ENCODE results near the gene ASIC2.
A peak's percentile ranks its signal among the peaks of the same experiment; 100 is the strongest.
"Not testable (repeated sequence)": the region's sequence is repeated elsewhere in the genome, so short reads cannot be mapped to it uniquely, and the experiment has no call there.

Gene ASIC2

GRCh38 chr17:33015716-33016346 lies 277.3 kb downstream of the ASIC2 start:
- no peak for DNase-seq

- DNase-seq = no peak
These were observed 278.3 kb downstream of the ASIC2 start for GRCh38 chr17:33014751-33015150.

- no peak for DNase-seq
These were observed 279.3 kb downstream of the ASIC2 start for GRCh38 chr17:33013596-33014375.

DNA sequence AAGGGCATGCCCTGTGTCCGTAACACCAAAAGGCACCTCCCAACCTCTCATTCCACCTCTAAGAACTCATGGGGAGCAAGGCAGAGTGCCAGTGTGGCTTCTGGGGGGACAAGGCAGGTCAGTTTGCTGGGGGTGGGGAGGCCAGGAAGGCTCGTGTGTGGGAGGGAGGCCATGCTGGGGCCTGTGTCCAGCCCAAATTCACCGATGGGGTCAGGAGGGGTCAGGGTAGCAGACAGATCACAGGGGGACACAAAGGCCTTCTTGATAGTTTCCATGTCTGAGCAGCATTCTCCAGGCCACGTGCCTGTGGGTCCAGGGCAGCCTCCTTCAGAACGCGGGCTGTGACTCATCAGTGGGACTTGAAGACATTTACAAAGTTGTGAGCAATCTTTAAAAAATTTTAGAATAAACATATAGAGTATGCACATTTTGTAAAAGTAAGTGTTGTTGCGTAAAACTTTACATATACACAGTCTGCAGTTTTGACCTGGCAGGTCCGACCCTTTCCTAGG lies 280.5 kb downstream of the ASIC2 start:
- no peak for DNase-seq

DNA sequence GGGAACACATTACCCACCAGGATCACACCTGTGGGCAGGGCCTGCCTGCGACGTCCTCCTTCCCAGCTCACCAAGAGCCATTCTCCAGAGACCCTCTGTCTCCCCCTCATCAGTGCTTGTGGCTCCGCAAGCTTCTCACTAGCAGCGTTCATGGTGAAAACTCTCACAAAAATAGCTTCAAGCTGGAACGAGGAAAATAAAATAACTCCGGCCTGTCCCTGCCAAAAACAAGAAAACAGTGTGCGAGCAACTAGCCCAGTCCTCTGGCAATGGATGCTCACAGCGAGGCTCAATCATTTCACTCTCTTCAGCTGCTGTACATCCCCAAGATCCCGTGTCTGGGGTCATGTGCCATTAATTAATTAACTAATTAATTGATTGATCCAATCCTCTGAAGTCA lies 283.5 kb downstream of the ASIC2 start:
- DNase-seq = no peak

GRCh38 chr17:33007186-33007585 lies 285.9 kb downstream of the ASIC2 start:
- no peak for DNase-seq

- no peak for DNase-seq
These were observed 290.8 kb downstream of the ASIC2 start for GRCh38 chr17:33002246-33002645.

DNA sequence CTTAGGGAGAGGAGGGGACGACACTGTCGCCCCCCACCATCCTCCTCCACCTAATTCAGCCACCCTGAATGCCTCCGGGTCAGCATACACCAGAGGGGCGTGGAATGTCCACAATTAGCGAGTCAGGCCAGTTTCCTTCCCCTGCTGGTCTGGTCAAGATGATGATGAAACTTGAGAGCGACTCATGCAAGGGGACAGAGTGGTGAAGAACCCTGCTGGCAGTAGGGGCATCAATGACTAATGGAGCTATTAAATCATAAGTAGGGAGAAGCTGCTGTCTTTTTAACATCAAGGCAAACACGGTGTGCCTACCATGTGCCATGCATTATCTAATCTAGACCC lies 294.2 kb downstream of the ASIC2 start:
- no peak for DNase-seq

DNA sequence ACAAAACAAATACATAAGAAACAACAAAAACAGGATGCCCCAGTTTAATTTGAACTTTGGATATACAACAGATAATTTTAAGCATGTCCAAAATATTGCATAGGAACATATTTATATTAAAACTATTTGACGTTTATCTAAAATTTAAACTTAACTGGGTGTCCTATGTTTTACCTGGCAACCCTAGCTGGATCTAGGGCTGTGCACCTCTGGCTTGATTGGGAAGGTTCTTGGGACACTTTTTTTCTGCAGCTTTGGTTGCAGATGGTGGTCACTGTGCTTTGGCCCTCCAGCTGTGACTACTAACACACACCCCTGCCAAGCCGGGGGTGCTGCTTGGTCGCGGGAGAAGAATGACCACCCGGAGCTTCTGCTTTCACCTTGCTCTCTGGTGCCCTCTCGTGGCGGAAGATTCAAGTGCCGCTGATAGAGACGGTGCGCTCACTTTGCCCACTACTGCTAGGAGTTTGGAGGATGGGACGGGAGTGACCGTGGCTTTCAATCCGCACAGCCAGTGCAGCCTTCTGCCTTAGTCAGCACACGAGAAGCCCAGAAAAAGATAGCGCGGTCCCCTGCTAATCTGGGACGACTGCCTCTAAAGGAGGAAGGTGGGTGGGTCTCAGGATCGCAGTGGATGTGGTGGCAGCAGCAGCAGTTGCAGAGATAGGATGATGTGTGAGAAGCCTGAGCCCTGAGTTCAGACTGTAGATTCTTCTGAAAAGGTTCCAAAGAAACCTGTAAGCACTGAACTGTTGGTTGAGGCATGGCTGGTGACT lies 294.8 kb downstream of the ASIC2 start:
- peak; percentile 75 for DNase-seq

- DNase-seq = no peak
These were observed 297.6 kb downstream of the ASIC2 start for GRCh38 chr17:32995416-32996045.

GRCh38 chr17:32993977-32994376 lies 299.1 kb downstream of the ASIC2 start:
- DNase-seq = no peak

GRCh38 chr17:32992321-32993033 lies 300.6 kb downstream of the ASIC2 start:
- DNase-seq = no peak

GRCh38 chr17:32988481-32989101 lies 304.5 kb downstream of the ASIC2 start:
- no peak for DNase-seq

- not testable (repeated sequence) for DNase-seq
These were observed 305.2 kb downstream of the ASIC2 start for GRCh38 chr17:32987868-32988267.

DNA sequence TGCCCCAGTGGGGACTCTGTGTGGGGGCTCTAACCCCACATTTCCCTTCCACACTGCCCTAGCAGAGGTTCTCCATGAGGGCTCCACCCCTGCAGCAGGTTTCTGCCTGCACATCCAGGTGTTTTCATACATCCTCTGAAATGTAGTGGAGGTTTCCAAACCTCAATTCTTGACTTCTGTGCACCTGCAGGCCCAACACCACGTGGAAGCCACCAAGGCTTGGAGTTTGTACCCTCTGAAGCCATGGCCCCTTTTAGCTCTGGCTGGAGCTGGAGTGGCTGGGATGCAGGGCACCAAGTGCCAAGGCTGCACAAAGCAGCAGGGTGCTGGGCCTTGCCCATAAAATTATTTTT lies 305.7 kb downstream of the ASIC2 start:
- not testable (repeated sequence) for DNase-seq

DNA sequence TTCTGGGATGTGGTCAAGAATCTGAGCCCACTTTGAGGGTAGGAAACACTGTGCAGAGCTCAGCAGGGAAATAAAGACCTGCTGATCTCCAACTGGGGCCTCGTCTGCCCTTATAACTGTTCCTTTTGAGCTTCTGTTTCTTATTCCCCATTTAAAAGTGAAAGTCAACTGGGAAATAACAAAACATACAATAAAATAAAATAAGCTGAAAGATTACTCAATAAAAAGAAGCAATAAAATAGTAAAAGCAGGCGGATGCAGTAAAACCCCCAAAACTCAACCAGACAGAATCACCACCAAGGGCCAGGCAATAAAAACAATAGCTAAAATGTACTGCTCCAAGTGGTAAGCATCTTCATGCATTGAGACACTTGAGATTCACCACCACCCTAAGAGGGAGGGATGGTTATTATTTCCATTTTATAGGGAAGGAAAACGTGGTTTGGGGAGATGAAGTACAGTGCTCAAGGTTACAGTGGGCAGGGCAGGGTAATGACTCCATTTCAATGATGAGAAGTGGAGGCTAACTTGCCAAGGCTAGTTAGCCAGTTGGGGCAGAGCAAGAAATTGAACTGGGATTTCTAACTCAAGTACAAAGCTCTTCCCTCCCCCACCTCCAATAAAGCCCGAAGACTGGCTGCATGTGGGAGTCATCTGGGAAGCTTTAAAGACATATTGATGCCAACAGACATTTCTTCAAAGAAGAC lies 307.9 kb downstream of the ASIC2 start:
- no peak for DNase-seq

DNA sequence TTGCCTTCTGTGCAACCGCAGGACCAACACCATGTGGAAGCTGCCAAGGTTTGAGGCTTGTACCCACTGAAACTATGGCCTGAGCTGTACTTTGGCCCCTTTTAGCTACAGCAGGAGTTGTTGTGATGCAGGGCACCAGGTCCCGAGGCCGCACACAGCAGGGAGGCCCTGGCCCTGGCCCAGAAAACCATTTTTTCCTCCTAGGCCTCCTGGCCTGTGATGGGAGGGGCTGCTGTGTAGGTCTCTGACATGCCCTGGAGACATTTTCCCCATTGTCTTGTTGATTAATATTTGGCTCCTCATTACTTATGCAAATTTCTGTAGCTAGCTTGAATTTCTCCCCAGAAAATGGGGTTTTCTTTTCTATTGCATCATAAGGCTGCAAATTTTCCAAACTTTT lies 311.5 kb downstream of the ASIC2 start:
- not testable (repeated sequence) for DNase-seq

GRCh38 chr17:32980230-32980629 lies 312.9 kb downstream of the ASIC2 start:
- no peak for DNase-seq

- DNase-seq = no peak
These were observed 316.5 kb downstream of the ASIC2 start for GRCh38 chr17:32976605-32977004.

- DNase-seq = no peak
These were observed 317.0 kb downstream of the ASIC2 start for GRCh38 chr17:32976131-32976530.

- no peak for DNase-seq
These were observed 321.9 kb downstream of the ASIC2 start for GRCh38 chr17:32971171-32971570.

GRCh38 chr17:32970281-32970680 lies 322.8 kb downstream of the ASIC2 start:
- no peak for DNase-seq
